OCI-LY1 (cell line): ENCODE data around the gene CLTCL1.

Experiments used
- H2AFZ ChIP-seq: fragments of 200-600 bp; sonication (generic), shearing (Covaris generic); 2 replicates; pipeline ENCODE4 v1.6.0; 2014; ENCODE audit warnings: antibody characterized with exemption, mild to moderate bottlenecking, low read length
- H3F3A ChIP-seq: fragments of 200-600 bp; sonication (generic), shearing (Covaris generic); 2 replicates; pipeline ENCODE4 v1.6.0; 2014; ENCODE audit warnings: mild to moderate bottlenecking, antibody characterized with exemption, low read length, moderate library complexity; ENCODE audit not compliant: insufficient read depth
- H3K27ac ChIP-seq: fragments of 200-600 bp; sonication (generic); 2 replicates; pipeline ENCODE4 v1.5.1; 2014; ENCODE audit warnings: low read length, mixed run types, mild to moderate bottlenecking, low read depth; ENCODE audit not compliant: poor library complexity, severe bottlenecking
- H3K27me3 ChIP-seq: fragments of 200-600 bp; sonication (generic); 2 replicates; pipeline ENCODE4 v1.6.0; 2014; ENCODE audit warnings: antibody characterized with exemption, mild to moderate bottlenecking, low read length, moderate library complexity; ENCODE audit not compliant: insufficient read depth
- H3K36me3 ChIP-seq: fragments of 200-600 bp; sonication (generic); 2 replicates; pipeline ENCODE4 v1.6.1; 2014; ENCODE audit warnings: mild to moderate bottlenecking, antibody characterized with exemption, low read length, moderate library complexity, mixed read lengths; ENCODE audit not compliant: insufficient read depth
- H3K4me1 ChIP-seq: fragments of 200-600 bp; sonication (generic); 2 replicates; pipeline ENCODE4 v1.5.1; 2014; ENCODE audit warnings: mild to moderate bottlenecking, low read length, moderate library complexity; ENCODE audit not compliant: insufficient read depth, severe bottlenecking
- H3K4me2 ChIP-seq: fragments of 200-600 bp; sonication (generic), shearing (Covaris generic); 2 replicates; pipeline ENCODE4 v1.6.1; 2014; ENCODE audit warnings: low read length
- H3K4me3 ChIP-seq: fragments of 200-600 bp; sonication (generic); 2 replicates; pipeline ENCODE4 v1.5.1; 2014; ENCODE audit warnings: low read length, low read depth, mild to moderate bottlenecking, mixed read lengths; ENCODE audit not compliant: poor library complexity, severe bottlenecking
- H3K79me2 ChIP-seq: fragments of 200-600 bp; shearing (Covaris generic); 2 replicates; pipeline ENCODE4 v1.6.1; 2016; ENCODE audit warnings: mixed run types, low read length, mixed read lengths; ENCODE audit not compliant: insufficient read depth
- H3K9ac ChIP-seq: fragments of 200-600 bp; sonication (generic), shearing (Covaris generic); 2 replicates; pipeline ENCODE4 v1.6.1; 2014; ENCODE audit warnings: mild to moderate bottlenecking, low read length, mixed read lengths
- H3K9me2 ChIP-seq: fragments of 200-600 bp; sonication (generic), shearing (Covaris generic); 2 replicates; pipeline ENCODE4 v1.6.1; 2014; ENCODE audit warnings: low read depth, mild to moderate bottlenecking, low read length, mixed read lengths
- H3K9me3 ChIP-seq: fragments of 200-600 bp; shearing (Covaris generic); 2 replicates; pipeline ENCODE4 v1.6.1; 2014; ENCODE audit warnings: low read length, mixed read lengths
- H4K20me1 ChIP-seq: fragments of 200-600 bp; sonication (generic), shearing (Covaris generic); 2 replicates; pipeline ENCODE4 v1.6.0; 2016; ENCODE audit warnings: mild to moderate bottlenecking, low read length; ENCODE audit not compliant: insufficient read depth
- EZH2 ChIP-seq: fragments of 200-600 bp; sonication (generic), shearing (Covaris generic); IDR thresholded peaks from 2 replicates; pipeline ENCODE4 v1.8.0; 2017; ENCODE audit warnings: borderline replicate concordance, mixed run types, mild to moderate bottlenecking, antibody characterized with exemption, low read length, moderate library complexity, mixed read lengths
- TF ChIP-seq, protein P1 (sequence below): fragments of 200-600 bp; sonication (generic), shearing (Covaris generic); IDR thresholded peaks from 2 replicates; pipeline ENCODE4 v1.5.1; 2017; ENCODE audit warnings: mild to moderate bottlenecking, antibody characterized with exemption, low read length, moderate library complexity, mixed read lengths

Gene CLTCL1

DNA sequence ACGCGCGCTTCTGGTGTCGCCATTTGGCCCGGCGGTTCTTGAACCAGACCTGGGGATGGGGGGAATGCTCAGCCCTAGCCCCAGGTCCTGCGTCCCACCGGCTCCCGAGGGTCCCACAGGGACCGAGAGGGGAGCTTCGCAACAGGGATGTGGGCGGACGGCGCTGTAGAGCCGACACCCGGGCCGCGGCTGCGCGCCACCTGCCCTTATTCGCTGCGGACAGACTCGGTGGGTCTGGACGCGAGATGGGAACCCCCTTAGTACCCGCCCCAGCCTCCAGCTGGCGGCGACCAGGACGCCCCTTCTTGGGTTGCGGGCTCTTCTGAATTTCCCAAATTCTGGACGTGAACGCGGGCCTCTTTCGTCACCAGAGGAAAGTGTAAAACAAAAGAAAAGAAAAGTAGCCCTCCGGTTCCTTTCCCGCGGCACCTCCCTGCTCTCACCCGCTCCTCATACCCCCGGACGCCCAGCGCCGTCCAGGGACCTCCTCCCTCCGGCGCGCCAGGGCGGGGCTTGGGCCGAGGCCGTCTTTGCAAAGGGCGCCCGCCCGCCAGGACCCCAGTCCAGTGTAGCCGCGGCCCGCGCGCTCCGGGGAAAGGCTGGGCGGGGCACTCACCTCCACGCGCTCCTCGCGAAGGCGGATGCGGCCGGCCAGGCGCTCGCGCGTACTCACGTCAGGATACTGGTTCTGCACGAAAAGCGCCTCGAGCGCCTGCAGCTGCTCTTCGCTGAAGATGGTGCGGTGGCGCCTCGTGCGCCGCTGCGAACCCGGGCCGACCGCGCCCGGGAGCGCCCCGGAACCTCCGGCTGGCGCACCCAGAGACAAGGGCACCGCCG, 142.3 kb downstream of the CLTCL1 start:
- Histone ChIP-seq H3K4me1 (peaks cover 4% of the 10 kb centered on the region), H3K4me3 (no peak overlapping the region), H3K27me3 (no peaks in the 10 kb centered on the region), H4K20me1 (no peaks in the 10 kb centered on the region), H3K4me2 (no peak overlapping the region), H3K9ac (no peak overlapping the region), H2AFZ (no peak overlapping the region), H3K9me2 (no peaks in the 10 kb centered on the region), H3F3A (no peaks in the 10 kb centered on the region), H3K9me3 (no peaks in the 10 kb centered on the region), H3K79me2 (no peaks in the 10 kb centered on the region), H3K36me3 (no peaks in the 10 kb centered on the region), H3K27ac (no peak overlapping the region)
- TF ChIP-seq EZH2: no peak
- TF ChIP-seq, protein P1, sequence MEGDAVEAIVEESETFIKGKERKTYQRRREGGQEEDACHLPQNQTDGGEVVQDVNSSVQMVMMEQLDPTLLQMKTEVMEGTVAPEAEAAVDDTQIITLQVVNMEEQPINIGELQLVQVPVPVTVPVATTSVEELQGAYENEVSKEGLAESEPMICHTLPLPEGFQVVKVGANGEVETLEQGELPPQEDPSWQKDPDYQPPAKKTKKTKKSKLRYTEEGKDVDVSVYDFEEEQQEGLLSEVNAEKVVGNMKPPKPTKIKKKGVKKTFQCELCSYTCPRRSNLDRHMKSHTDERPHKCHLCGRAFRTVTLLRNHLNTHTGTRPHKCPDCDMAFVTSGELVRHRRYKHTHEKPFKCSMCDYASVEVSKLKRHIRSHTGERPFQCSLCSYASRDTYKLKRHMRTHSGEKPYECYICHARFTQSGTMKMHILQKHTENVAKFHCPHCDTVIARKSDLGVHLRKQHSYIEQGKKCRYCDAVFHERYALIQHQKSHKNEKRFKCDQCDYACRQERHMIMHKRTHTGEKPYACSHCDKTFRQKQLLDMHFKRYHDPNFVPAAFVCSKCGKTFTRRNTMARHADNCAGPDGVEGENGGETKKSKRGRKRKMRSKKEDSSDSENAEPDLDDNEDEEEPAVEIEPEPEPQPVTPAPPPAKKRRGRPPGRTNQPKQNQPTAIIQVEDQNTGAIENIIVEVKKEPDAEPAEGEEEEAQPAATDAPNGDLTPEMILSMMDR: no peak

DNA sequence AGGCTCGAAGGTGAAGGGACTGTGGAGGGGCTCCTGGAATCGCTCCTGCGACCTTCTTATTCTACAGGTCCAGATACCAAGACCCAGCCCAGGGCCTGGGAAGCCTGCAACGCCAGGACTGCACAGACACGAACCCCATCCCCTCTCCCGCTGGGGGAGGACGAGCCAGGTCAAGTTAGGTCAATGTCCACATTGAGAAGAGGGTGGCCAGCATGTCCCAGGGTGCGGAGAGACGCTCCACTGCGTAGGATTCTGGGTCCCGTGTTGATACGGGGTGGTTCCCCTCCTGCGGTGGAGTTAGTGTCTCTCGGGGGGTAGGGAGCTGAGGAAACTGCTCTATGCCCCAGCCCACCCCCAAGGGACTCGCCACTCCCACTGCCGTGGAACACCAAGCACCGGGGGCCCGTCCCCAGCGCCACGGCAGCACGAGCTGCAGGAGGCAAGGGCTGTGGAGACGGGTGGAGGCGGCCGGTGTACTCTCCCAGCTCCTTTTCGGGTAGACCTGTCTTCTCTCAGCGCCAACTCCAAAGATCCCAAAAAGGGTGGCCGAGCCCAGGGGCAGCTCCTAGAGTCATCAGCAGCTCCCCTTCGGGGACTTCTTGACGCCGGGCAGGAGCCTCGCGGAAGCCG, 143.0 kb downstream of the CLTCL1 start:
- Histone ChIP-seq H3F3A (no peaks in the 10 kb centered on the region), H3K4me3 (no peak overlapping the region), H3K4me1 (peaks cover 8% of the 10 kb centered on the region), H3K9me3 (no peaks in the 10 kb centered on the region), H3K9ac (no peak overlapping the region), H2AFZ (no peak overlapping the region), H3K36me3 (no peaks in the 10 kb centered on the region), H3K79me2 (0 out of 2 replicates have a peak, but pooled peaks cover 5% of the 10 kb centered on the region), H3K9me2 (no peaks in the 10 kb centered on the region), H3K4me2 (no peak overlapping the region), H4K20me1 (no peaks in the 10 kb centered on the region), H3K27ac (no peak overlapping the region), H3K27me3 (no peaks in the 10 kb centered on the region)
- TF ChIP-seq EZH2: no peak
- TF ChIP-seq, protein P1: no peak

DNA sequence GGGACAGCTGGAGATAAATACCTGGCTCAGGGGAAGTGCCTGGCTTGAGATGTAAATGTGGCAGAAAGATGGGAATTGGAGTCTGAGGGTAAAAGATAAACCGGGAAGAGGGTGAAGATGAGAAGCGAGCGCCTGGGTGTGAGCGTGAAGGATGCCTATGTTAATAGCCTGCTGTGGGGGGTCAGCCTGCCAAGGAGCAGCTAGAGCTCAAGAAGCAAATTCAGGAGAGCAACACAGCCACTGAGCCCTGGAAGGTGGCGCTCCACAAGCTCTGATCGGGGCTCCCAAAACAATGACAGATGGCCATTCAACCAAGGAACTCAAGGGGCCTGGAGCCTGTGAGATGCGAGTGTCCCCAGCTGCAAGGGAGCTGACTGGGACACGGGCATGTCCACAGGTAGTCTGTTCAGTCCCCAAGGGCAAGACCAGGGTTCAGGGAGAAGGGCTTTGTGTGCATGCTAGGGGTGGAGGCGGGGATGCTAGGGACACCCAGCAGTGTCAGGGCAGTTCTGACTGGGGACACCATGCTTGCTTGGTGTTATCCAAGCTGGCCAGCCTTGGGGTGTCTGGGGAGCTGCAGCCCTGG, 144.2 kb downstream of the CLTCL1 start:
- Histone ChIP-seq H3K4me3 (no peak overlapping the region), H3F3A (no peaks in the 10 kb centered on the region), H2AFZ (no peak overlapping the region), H3K9ac (no peak overlapping the region), H4K20me1 (no peaks in the 10 kb centered on the region), H3K27me3 (no peaks in the 10 kb centered on the region), H3K9me2 (no peaks in the 10 kb centered on the region), H3K4me1 (peaks cover 12% of the 10 kb centered on the region), H3K9me3 (no peaks in the 10 kb centered on the region), H3K79me2 (0 out of 2 replicates have a peak, but pooled peaks cover 5% of the 10 kb centered on the region), H3K36me3 (peaks cover 4% of the 10 kb centered on the region; the same call in 1 of the 2 replicates), H3K27ac (no peak overlapping the region), H3K4me2 (no peak overlapping the region)
- no peak for TF ChIP-seq EZH2
- TF ChIP-seq, protein P1: no peak
